Stimulated activated CD8-positive, alpha-beta memory T cell treated with anti-CD3 and anti-CD28 coated beads, Interleukin-4, amount 100 ng/mL, for 48 hours (primary cell): Measurements from ENCODE around the gene PARD3B.

Source experiments
- DNase-seq: peaks from one replicate; pipeline ENCODE4 v3.0.0-alpha.2; 2020

Gene PARD3B

DNA sequence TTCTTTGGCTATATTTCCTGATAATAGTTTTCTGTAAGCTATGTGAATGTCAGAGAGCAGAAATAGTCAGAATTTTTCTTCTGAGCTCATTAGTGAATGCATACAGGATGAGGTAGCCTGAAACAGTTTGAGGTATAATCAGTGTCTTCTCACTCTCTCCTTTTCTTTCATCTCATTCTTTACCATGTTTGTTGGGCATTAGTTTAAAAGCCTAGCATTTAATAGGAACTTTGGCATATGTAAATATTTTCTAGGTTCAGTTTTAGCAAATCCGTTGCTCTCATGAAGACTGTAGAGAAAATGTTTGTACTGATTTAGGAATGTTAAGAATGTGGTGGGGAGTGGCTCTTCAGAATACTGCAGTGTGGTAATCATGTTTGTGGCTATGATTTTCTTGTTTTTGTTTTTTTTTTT lies 119.4 kb downstream of the PARD3B start:
- no peak for DNase-seq

DNA sequence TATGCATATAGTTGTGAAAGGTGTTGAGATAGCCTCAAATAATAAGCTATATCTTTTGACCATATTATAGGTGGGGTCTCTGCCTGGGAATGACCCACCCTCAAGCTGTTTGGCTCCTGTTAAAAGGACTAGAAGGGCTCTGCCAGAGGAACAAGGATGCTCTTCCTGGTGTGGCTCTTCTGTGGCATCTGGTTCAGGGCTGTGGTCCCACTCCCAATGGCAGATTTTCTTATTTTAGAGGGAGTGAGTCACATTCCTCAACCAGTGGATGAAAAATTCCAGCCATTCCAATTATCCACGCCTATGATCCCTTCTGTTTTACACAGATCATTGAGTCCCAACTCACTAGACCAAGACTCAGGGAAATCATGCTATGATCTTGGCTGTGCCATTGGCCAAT lies 119.9 kb downstream of the PARD3B start:
- DNase-seq, result no peak

GRCh38 chr2:204665771-204666170 lies 120.5 kb downstream of the PARD3B start:
- no peak for DNase-seq

DNA sequence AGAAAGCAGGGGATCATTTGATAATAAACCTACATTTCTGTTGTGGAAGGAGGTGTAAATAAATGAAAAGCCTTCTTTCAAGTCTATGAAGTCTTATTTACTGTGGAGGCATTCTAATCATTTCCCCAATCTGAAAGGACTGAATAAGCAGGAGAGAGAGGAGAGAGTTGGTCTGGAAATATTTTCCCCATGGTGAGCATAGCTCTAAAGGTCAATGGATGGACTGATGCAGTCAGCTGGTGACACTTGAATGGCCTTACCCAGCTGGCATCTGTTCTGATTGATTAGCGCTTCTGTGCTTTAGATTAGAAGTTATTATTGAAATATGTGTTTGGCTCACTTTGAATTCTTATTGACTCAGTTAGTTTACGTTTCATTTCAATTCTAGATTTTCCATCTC lies 122.7 kb downstream of the PARD3B start:
- no peak for DNase-seq

DNA sequence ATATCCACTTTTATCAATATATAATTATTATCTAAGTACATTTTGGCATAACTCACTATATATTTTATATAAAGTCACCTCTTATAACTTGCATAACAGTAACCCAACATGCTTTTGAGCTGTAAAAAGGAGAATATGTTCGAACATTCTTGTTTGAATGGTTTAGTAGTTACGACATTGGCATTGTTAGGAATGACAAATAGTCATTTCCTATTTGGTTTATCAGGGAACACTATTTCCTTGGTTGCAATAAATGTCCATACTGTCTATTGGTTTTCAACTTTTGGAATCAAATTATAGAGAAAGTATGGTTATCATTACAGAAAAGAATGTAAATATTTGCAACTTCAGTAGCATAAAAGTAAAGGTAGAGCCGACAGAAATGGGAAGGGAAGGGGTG lies 124.1 kb downstream of the PARD3B start:
- no peak for DNase-seq

GRCh38 chr2:204670124-204670523 lies 124.8 kb downstream of the PARD3B start:
- DNase-seq, result no peak

GRCh38 chr2:204670756-204671155 lies 125.5 kb downstream of the PARD3B start:
- no peak for DNase-seq

GRCh38 chr2:204672772-204673171 lies 127.5 kb downstream of the PARD3B start:
- no peak for DNase-seq

DNA sequence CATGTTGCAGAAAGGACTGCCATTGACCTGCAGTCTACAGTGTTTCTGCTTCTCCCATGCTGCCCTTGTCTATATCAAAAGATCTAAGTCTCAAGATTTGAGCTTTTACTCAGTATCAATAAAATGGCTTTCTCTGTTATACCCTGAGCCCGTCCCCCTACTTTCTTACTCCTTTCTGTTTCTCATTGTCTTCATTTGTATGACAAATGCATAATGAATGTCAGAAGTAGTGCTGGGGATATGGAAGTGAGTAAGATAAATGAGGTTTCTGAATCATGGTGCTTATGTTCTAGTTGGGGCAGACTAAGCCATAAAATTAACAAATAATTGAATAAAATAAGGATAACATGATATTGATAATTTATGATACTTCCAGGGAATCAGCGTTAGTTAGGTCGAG lies 128.6 kb downstream of the PARD3B start:
- no peak for DNase-seq

DNA sequence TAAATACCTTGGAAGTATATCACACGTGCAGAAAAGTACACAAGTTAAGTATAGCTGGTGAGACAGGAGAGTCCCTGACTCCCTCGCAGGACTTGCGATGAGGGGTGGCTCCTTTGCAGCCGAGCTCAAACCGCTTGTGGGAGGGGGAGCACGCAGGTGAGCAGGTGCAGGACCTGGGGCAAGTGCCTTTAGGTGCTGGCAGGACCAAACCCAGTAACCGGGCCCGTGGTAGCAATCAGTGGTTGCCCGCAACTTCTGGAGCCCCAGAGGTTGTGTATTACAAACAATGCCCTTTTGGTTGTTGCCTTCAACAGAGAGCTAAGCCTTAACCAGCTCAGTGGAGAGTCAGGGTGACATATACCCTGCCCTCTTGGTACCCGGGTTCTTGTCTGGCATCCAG lies 132.8 kb downstream of the PARD3B start:
- DNase-seq, result no peak

- no peak for DNase-seq
These were observed 135.3 kb downstream of the PARD3B start for GRCh38 chr2:204680576-204680975.

GRCh38 chr2:204681412-204681811 lies 136.1 kb downstream of the PARD3B start:
- no peak for DNase-seq

- no peak for DNase-seq
These were observed 138.1 kb downstream of the PARD3B start for GRCh38 chr2:204683384-204683783.

DNA sequence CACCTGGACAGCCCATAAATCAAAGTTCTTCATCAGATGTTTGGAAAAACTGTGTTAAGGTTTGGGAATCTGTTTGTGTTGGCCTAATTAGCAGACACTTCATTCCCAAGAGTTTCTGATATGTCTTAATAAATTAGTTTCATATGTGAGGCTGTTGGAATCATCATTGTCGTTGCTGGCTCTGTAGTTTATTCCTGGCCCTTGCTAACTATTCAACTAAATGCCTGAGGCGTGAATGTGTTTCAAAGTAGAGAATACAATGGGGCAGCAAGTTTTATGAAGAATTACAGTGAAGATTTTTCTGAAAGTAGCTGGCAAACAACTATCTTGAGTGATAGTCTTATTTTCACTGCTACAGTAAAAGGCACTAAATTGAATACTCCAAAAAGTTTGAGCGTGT lies 141.1 kb downstream of the PARD3B start:
- no peak for DNase-seq

- DNase-seq, result no peak
These were observed 142.5 kb downstream of the PARD3B start for GRCh38 chr2:204687776-204688175.

DNA sequence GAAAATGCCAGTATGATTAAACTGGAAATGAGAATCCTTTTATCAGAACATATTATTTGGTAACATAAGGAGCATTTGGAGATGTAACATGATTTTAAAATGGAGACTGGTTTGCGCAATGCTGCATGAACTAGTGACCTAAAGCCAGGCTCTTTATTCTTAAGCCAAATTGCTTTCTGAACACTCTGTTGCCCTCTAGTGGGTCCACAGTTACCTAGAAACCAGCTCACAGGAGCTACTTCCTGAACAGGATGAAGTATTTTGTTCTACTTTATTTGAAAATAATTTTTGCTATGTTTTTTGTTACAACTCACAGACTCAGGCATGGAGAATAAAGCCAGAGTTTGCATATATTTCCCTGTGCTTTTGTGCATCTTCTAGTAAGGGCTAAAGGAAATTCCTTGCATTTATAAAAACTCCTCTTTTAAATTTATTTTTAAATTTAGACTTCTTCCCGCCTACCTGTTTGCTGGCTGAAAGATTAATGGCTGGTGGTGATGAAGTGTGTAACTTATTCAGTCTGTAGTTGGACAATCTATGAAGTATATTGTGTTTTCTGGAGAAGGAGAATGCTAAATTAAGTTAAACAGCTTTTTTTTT lies 146.7 kb downstream of the PARD3B start:
- no peak for DNase-seq

DNA sequence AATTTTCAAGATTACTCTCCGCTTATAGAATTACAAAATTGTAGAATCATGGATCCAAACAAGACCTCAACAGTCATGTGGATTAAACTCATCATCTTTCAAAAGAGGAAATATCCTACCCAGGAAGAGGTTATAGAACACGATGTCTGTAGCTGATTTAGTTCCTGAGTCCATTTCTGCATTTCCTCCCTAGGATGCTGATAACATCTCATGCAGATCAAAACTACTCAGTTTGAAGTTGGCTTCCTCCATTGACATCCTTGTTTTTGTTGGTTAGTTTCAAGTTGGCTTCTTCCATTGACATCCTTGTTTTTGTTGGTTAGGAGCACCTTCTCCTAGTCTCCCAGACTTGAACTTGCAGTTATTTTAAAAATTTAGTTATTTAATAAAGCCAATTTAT lies 147.5 kb downstream of the PARD3B start:
- DNase-seq, result no peak

- DNase-seq, result no peak
These were observed 148.0 kb downstream of the PARD3B start for GRCh38 chr2:204693262-204693661.

- no peak for DNase-seq
These were observed 150.2 kb downstream of the PARD3B start for GRCh38 chr2:204695506-204695905.

DNA sequence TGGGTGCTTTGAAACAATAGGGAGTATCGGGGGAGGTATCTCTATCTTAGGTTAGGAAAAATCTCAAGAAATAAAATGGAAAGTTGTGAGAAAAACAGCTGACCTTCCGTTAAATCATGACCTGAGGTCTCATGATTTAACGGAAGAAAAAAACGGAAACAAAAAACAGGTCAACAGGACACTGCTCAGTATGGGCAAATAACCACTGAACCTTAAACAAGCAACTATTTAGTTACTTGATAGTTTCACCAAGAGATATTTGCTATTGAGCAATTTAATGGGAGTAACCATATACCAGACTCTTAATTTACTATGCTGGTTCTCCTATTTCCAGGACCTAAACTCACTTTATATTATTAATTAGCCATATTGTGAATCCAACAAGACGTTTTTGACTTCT lies 150.8 kb downstream of the PARD3B start:
- no peak for DNase-seq

GRCh38 chr2:204705243-204705932 lies 160.1 kb downstream of the PARD3B start:
- DNase-seq, result no peak

DNA sequence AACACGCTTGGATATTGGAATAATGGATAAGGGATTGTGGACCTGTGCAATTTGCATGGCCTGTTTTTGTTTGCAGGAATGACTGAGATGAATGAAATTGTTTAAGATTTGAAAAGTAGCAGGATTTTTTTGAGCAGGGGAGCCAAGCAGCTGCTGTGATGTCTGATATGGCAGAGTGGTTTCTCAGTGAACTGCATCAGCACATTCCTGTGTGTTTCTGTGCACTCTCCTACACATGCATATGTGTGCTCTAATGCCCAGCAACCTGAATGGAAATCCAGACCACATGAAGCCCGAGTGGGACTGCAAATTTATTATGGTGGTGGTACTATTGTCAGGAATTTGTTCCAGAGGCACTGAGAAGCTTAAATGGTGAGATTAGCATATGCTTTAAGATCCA lies 161.7 kb downstream of the PARD3B start:
- no peak for DNase-seq

DNA sequence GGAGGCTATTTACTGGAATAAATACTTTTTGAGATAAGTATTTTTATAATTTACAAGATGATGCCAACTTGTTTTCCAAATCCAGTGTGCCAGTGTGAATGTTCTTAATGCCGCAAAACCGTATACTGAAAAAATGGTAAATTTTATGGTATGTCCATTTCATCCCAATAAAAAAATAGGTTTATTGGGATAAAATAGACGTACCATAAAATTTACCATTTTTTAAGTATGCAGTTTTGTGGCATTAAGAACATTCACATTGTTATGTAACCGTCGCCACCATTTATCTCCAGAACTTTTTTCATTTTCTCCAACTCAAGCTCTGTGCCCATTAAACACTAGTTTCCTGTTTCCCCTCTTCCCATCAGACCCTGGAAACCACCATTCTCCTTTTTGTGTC lies 167.9 kb downstream of the PARD3B start:
- no peak for DNase-seq

- DNase-seq, result no peak
These were observed 170.1 kb downstream of the PARD3B start for GRCh38 chr2:204715361-204715760.

GRCh38 chr2:204717591-204717990 lies 172.3 kb downstream of the PARD3B start:
- DNase-seq, result no peak
